Measurements from ENCODE around the gene SLC43A2. TPM values are rescaled to one million over a fixed set of nuclear protein-coding genes. Genes with fewer than 3 reads are reported as not detected.

SLC43A2 gene
- total and polyA plus RNA-seq, 3 donors from 2014 or later: 11.7 to 15.7 (median 12.4) TPM

- H3K27me3 ChIP-seq: no peaks in the 10 kb centered on the region
- H3K27ac ChIP-seq: no peak overlapping the region
- H3K4me3 ChIP-seq: no peak overlapping the region
- H3K4me1 ChIP-seq: peaks cover 19% of the 10 kb centered on the region
- no peaks in the 10 kb centered on the region for H3K36me3 ChIP-seq (ENCODE audit: low read depth, missing control alignments)
- WGBS, 2 donors: 82 to 90% methylated on average over 8 to 10 of the region's 10 CpGs
- TF ChIP-seq, protein P1, sequence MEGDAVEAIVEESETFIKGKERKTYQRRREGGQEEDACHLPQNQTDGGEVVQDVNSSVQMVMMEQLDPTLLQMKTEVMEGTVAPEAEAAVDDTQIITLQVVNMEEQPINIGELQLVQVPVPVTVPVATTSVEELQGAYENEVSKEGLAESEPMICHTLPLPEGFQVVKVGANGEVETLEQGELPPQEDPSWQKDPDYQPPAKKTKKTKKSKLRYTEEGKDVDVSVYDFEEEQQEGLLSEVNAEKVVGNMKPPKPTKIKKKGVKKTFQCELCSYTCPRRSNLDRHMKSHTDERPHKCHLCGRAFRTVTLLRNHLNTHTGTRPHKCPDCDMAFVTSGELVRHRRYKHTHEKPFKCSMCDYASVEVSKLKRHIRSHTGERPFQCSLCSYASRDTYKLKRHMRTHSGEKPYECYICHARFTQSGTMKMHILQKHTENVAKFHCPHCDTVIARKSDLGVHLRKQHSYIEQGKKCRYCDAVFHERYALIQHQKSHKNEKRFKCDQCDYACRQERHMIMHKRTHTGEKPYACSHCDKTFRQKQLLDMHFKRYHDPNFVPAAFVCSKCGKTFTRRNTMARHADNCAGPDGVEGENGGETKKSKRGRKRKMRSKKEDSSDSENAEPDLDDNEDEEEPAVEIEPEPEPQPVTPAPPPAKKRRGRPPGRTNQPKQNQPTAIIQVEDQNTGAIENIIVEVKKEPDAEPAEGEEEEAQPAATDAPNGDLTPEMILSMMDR (IDR thresholded peaks at IDR 0.05): no peak
- TF ChIP-seq POLR2A (IDR thresholded peaks at IDR 0.05): no peak
- intact Hi-C loops (cut with DNase I; ENCODE audit: low total_unique reads): no loop called here
- H3K9me3 ChIP-seq: no peaks in the 10 kb centered on the region
- no peak for DNase-seq
Measured at GRCh38 chr17:1559047-1560043, 69.3 kb downstream of the SLC43A2 start.

GRCh38 chr17:1558401-1558800 is 70.2 kb downstream of the SLC43A2 start:
- Histone ChIP-seq H3K4me3 (no peak overlapping the region), H3K9me3 (no peaks in the 10 kb centered on the region), H3K27me3 (no peaks in the 10 kb centered on the region), H3K4me1 (peaks cover 19% of the 10 kb centered on the region), H3K27ac (no peak overlapping the region), H3K36me3 (ENCODE audit: low read depth, missing control alignments) (no peaks in the 10 kb centered on the region)
- intact Hi-C loops (cut with DNase I; ENCODE audit: low total_unique reads): no loop called here
- TF ChIP-seq POLR2A (IDR thresholded peaks at IDR 0.05): no peak
- TF ChIP-seq, protein P1 (IDR thresholded peaks at IDR 0.05): no peak
- no peak for DNase-seq
- WGBS, 2 donors: 68 to 79% methylated on average over 2 to 3 of the region's 3 CpGs

GRCh38 chr17:1557355-1558095 is 71.1 kb downstream of the SLC43A2 start:
- Histone ChIP-seq H3K4me3 (no peak overlapping the region), H3K27me3 (no peaks in the 10 kb centered on the region), H3K36me3 (ENCODE audit: low read depth, missing control alignments) (no peaks in the 10 kb centered on the region), H3K9me3 (no peaks in the 10 kb centered on the region), H3K27ac (no peak overlapping the region), H3K4me1 (peaks cover 19% of the 10 kb centered on the region)
- no peak for DNase-seq
- TF ChIP-seq POLR2A (IDR thresholded peaks at IDR 0.05): no peak
- TF ChIP-seq, protein P1 (IDR thresholded peaks at IDR 0.05): no peak
- 87 to 88% methylated on average over 22 of the region's 22 CpGs for WGBS, 2 donors
- intact Hi-C loops (cut with DNase I; ENCODE audit: low total_unique reads): no loop called here

DNA sequence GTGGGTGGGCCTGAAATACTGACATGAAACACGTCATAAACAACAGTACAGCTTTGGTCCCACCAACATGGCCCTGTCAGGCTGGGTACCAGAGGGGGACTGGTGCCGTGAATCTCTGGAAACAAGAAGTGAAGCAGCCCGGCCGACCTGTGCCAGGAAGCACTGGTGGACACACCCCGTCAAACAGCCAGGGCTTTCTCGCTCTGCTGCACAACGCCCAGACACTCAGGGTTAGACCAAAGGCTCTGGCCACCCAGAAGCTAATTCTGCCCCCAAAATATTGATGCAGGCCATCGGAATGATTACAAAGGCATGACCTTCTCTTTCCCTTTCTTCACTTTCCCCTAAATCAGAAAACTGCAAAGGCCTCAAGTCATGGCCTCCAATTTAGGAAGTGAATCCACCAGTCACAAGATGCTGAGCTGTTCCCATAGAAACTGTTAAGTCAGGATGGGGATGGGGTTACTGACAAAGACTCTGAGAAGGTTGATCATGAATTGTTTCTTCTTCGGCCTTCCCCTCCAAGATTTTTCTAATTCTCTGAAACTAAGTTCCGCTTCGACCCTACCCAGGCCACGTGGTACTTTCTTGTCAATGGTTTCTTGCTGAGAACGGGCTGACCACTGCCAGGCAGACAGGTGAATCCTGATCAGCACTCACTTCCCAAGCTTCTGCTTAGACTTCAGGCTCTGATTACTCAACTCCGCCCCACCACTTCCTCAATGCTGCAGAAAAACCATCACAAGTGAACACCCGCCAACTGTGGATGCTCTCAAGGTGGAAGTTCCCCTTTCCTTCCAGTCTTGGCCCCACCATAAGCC is 72.8 kb downstream of the SLC43A2 start:
- TF ChIP-seq POLR2A (IDR thresholded peaks at IDR 0.05): no peak
- TF ChIP-seq, protein P1 (IDR thresholded peaks at IDR 0.05): no peak
- 84 to 85% methylated on average over 15 of the region's 15 CpGs for WGBS, 2 donors
- intact Hi-C loops (cut with DNase I; ENCODE audit: low total_unique reads): no loop called here
- Histone ChIP-seq H3K4me1 (peaks cover 10% of the 10 kb centered on the region), H3K4me3 (no peak overlapping the region), H3K27ac (no peak overlapping the region), H3K27me3 (no peaks in the 10 kb centered on the region), H3K9me3 (no peaks in the 10 kb centered on the region), H3K36me3 (ENCODE audit: low read depth, missing control alignments) (no peaks in the 10 kb centered on the region)
- peak; percentile 37 for DNase-seq
